Endothelial cell of umbilical vein (primary cell): ENCODE data around the gene CPNE6. TPM values are rescaled to one million over a fixed set of nuclear protein-coding genes. Genes with fewer than 3 reads are reported as not detected.

ENCODE experiments used
- BruUV-seq: library from RNA; stranded (reverse); fragments of 400-500 nt; replicated peaks from 2 replicates; lab custom pipeline; 2021; lab: Mats Ljungman, UMichigan
- CTCF ChIA-PET: fragments of 300-600, 350-600 bp; sonication (Branson Sonifier 250); formaldehyde crosslinking; loops from one replicate; lab custom pipeline; 2021; ENCODE audit warnings: antibody characterized with exemption, inconsistent platforms; lab: Charles Lee
- POLR2A ChIA-PET: fragments of 300-600, 350-600 bp; sonication (Branson Sonifier 250); formaldehyde crosslinking; loops from one replicate; lab custom pipeline; 2021; ENCODE audit warnings: antibody characterized with exemption, inconsistent platforms; lab: Charles Lee
- DNase-seq: peaks from one replicate; pipeline ENCODE4 v3.0.0-alpha.2; 2011; ENCODE audit warnings: low read depth, low spot score
- FAIRE-seq: peaks from 2 replicates; lab custom pipeline; 2011; peaks lifted over from hg19 to GRCh38; lab: Jason Lieb, UNC
- H2AFZ ChIP-seq: 2 replicates; pipeline ENCODE4 v1.6.0; 2012; ENCODE audit warnings: low read depth, low read length, control low read depth, inconsistent platforms
- H3K27ac ChIP-seq: 2 replicates; pipeline ENCODE4 v1.5.1; 2011; ENCODE audit warnings: low read depth, mild to moderate bottlenecking, control low read depth, low read length, moderate library complexity; ENCODE audit not compliant: insufficient read depth
- H3K27me3 ChIP-seq, 2 experiments: 2 replicates each; pipeline versions ENCODE4 v1.6.0 to v1.6.1; 2011; ENCODE audit warnings: low read length in 2 of 2, mixed read lengths in 1 of 2; ENCODE audit not compliant: control insufficient read depth in 2 of 2, insufficient read depth in 2 of 2
- H3K36me3 ChIP-seq, 2 experiments: 2 replicates in 1 of 2; 3 replicates in 1 of 2; pipeline ENCODE4 v1.5.1; 2011; ENCODE audit warnings: low read length in 2 of 2, mild to moderate bottlenecking in 1 of 2, moderate library complexity in 1 of 2; ENCODE audit not compliant: control insufficient read depth in 2 of 2, insufficient read depth in 2 of 2; ENCODE audit errors: extremely low read depth in 1 of 2
- H3K4me1 ChIP-seq: 3 replicates; pipeline ENCODE4 v1.5.1; 2011; ENCODE audit warnings: mild to moderate bottlenecking, low read length; ENCODE audit not compliant: control insufficient read depth, insufficient read depth; ENCODE audit errors: extremely low read depth
- H3K4me2 ChIP-seq: 2 replicates; pipeline ENCODE4 v1.6.1; 2011; ENCODE audit warnings: low read length, control low read depth, mixed read lengths; ENCODE audit not compliant: insufficient read depth
- H3K4me3 ChIP-seq, 3 experiments: fragments of 200-600 bp in 1 of 3; sonication (generic), shearing (Covaris generic) in 1 of 3; replicated peaks in 1 of 3; 2 replicates each; pipeline ENCODE4 v1.5.1; 2011 to 2016; ENCODE audit warnings: control low read depth in 3 of 3, low read length in 3 of 3, mild to moderate bottlenecking in 2 of 3, inconsistent platforms in 1 of 3, low read depth in 1 of 3, moderate library complexity in 1 of 3; ENCODE audit not compliant: insufficient read depth in 1 of 3
- H3K79me2 ChIP-seq: 2 replicates; pipeline ENCODE4 v1.6.0; 2012; ENCODE audit warnings: low read length, inconsistent platforms; ENCODE audit not compliant: control insufficient read depth, insufficient read depth
- H3K9ac ChIP-seq: replicated peaks from 2 replicates; pipeline ENCODE3; 2011; ENCODE audit warnings: low read length, control low read depth; ENCODE audit not compliant: insufficient read depth; ENCODE audit errors: extremely low read depth
- H3K9me1 ChIP-seq: replicated peaks from 3 replicates; pipeline ENCODE4 v1.6.0; 2011; ENCODE audit warnings: mild to moderate bottlenecking, low read length; ENCODE audit not compliant: control insufficient read depth, insufficient read depth; ENCODE audit errors: extremely low read depth
- H3K9me3 ChIP-seq: replicated peaks from 2 replicates; pipeline ENCODE4 v1.5.1; 2012; ENCODE audit warnings: low read length, inconsistent platforms; ENCODE audit not compliant: control insufficient read depth, insufficient read depth
- H4K20me1 ChIP-seq: replicated peaks from 2 replicates; pipeline ENCODE3; 2011; ENCODE audit warnings: mild to moderate bottlenecking, low read length; ENCODE audit not compliant: control insufficient read depth, insufficient read depth; ENCODE audit errors: extremely low read depth
- CTCF ChIP-seq, 2 donors: IDR thresholded peaks; 1 replicate in 1 of 2; 2 replicates in 1 of 2; pipeline ENCODE4 v1.5.1; 2011; ENCODE audit warnings: low read length in 2 of 2, mild to moderate bottlenecking in 2 of 2, moderate library complexity in 2 of 2, control low read depth in 1 of 2, inconsistent platforms in 1 of 2, low read depth in 1 of 2; ENCODE audit not compliant: insufficient read depth in 1 of 2; ENCODE audit errors: extremely low read depth in 1 of 2
- EZH2 ChIP-seq: IDR thresholded peaks from 2 replicates; pipeline ENCODE4 v1.6.1; 2012; ENCODE audit warnings: borderline replicate concordance, low read depth, mild to moderate bottlenecking, moderate library complexity, low read length, inconsistent platforms; ENCODE audit not compliant: severe bottlenecking
- FOS ChIP-seq: IDR thresholded peaks from 2 replicates; pipeline ENCODE4 v1.6.1; 2011; ENCODE audit warnings: mild to moderate bottlenecking, low read length, moderate library complexity, borderline replicate concordance; ENCODE audit not compliant: insufficient read depth
- GATA2 ChIP-seq: IDR thresholded peaks from 2 replicates; pipeline ENCODE4 v1.7.0; 2011; ENCODE audit warnings: low read depth, mild to moderate bottlenecking, moderate library complexity, mixed read lengths, low read length; ENCODE audit not compliant: insufficient read length, insufficient read depth
- JUN ChIP-seq: IDR thresholded peaks from 2 replicates; pipeline ENCODE4 v1.6.1; 2011; ENCODE audit warnings: borderline replicate concordance, low read depth; ENCODE audit not compliant: insufficient read length, insufficient read depth
- MAX ChIP-seq: IDR thresholded peaks from 2 replicates; pipeline ENCODE4 v1.6.1; 2011; ENCODE audit not compliant: insufficient read depth, insufficient read length
- MYC ChIP-seq: IDR thresholded peaks from one replicate; pipeline ENCODE4 v1.6.1; 2011; ENCODE audit warnings: mild to moderate bottlenecking, low read depth, low read length
- POLR2A ChIP-seq: IDR thresholded peaks from 2 replicates; pipeline ENCODE4 v1.6.1; 2012; ENCODE audit warnings: low read depth, mild to moderate bottlenecking, control low read depth, low read length
- POLR2AphosphoS5 ChIP-seq: IDR thresholded peaks from 2 replicates; pipeline ENCODE4 v1.6.1; 2012; ENCODE audit warnings: low read depth, mild to moderate bottlenecking, control low read depth, low read length, moderate library complexity; ENCODE audit not compliant: insufficient read depth
- dilution Hi-C: fragments of 300-500 bp; cut with MboI; formaldehyde crosslinking; loops from one replicate; pipeline ENCODE4 v1.15.0; 2019; ENCODE audit warnings: low sequenced_read_pairs; ENCODE audit not compliant: extremely low pct_ligation_motif_present
- intact Hi-C: fragments of 100-400 bp; cut with micrococcal nuclease; formaldehyde crosslinking; loops from one replicate; pipeline ENCODE4 v1.10.0; 2022
- polyA plus RNA-seq, 4 experiments: library from polyadenylated mRNA; depleted of rRNA in 3 of 4; stranded (reverse) in 3 of 4; unstranded in 1 of 4; fragments of >200 nt; gene quantifications; 2 replicates each; pipeline versions ENCODE4 v1.2.1 to v1.2.3, GENCODE V29; 2011 to 2012; ENCODE audit warnings: missing spikeins in 1 of 4
- total RNA-seq: library from RNA; stranded (reverse); gene quantifications from 2 replicates; pipeline ENCODE4 v1.2.3, GENCODE V29; 2021

The CPNE6 gene
- total and polyA plus RNA-seq, 2 donors (not counting 3 experiments of a cell fraction or from before 2014, with no cell fraction given) = not detected

- H3K27me3 ChIP-seq = no peaks in the 10 kb centered on the region
- BruUV-seq = no TSS peak
- FAIRE-seq = no peak
Measured at GRCh38 chr14:24072881-24073877, 1.8 kb downstream of the CPNE6 start.

More at GRCh38 chr14:24072881-24073877, 1.8 kb downstream of the CPNE6 start:
- no peak overlapping the region for H3K9ac ChIP-seq
- no peaks in the 10 kb centered on the region for H3K4me1 ChIP-seq
- H3K79me2 ChIP-seq = no peaks in the 10 kb centered on the region
- no peak for DNase-seq
- no peak overlapping the region for H3K4me3 ChIP-seq
- H3K4me2 ChIP-seq = no peak overlapping the region
- no peak overlapping the region for H2AFZ ChIP-seq
- H3K9me3 ChIP-seq = no peaks in the 10 kb centered on the region
- no peak overlapping the region for H3K27ac ChIP-seq
- dilution Hi-C loops (no loop called here), intact Hi-C loops (no loop called here)
- H4K20me1 ChIP-seq = no peaks in the 10 kb centered on the region
- ChIA-PET CTCF (interaction anchor here (1.1 to 1.6 kb wide), 4 partner anchors 15 to 36 kb away, joined by 3 to 5 read pairs (median 4); no protein-coding TSS in a partner anchor), POLR2A (no interaction called here)
- TF ChIP-seq CTCF (IDR thresholded peaks at IDR 0.05; ENCODE audit: extremely low read depth in 1 of 2, insufficient read depth in 1 of 2, low read depth in 1 of 2, low read length in 2 of 2) (no peak), POLR2AphosphoS5 (no peak), MAX (no peak), GATA2 (no peak), POLR2A (no peak), EZH2 (no peak), FOS (no peak), JUN (no peak), MYC (no peak)
- no peaks in the 10 kb centered on the region for H3K9me1 ChIP-seq
- no peaks in the 10 kb centered on the region for H3K36me3 ChIP-seq
